GM06990 (cell line): ENCODE results near the gene LPP.

ENCODE experiments used
- DNase-seq: peaks from one replicate; pipeline ENCODE4 v3.0.0-alpha.2; 2011; ENCODE audit not compliant: insufficient read length; ENCODE audit errors: extremely low read depth
- H3K27me3 ChIP-seq: replicated peaks from 2 replicates; pipeline ENCODE4 v1.6.0; 2011; ENCODE audit warnings: low read length; ENCODE audit not compliant: control insufficient read depth, insufficient read depth
- H3K36me3 ChIP-seq: 2 replicates; pipeline ENCODE4 v1.5.1; 2011; ENCODE audit warnings: low read length; ENCODE audit not compliant: control insufficient read depth, insufficient read depth
- H3K4me3 ChIP-seq: replicated peaks from 2 replicates; pipeline ENCODE4 v1.5.1; 2011; ENCODE audit warnings: low read depth, mild to moderate bottlenecking, control low read depth, low read length
- TF ChIP-seq, protein P1 (sequence below): IDR thresholded peaks from 2 replicates; pipeline ENCODE4 v1.5.1; 2011; ENCODE audit warnings: low read length, control low read depth, mild to moderate bottlenecking, inconsistent platforms; ENCODE audit not compliant: insufficient read depth, poor library complexity, severe bottlenecking

Gene LPP

DNA sequence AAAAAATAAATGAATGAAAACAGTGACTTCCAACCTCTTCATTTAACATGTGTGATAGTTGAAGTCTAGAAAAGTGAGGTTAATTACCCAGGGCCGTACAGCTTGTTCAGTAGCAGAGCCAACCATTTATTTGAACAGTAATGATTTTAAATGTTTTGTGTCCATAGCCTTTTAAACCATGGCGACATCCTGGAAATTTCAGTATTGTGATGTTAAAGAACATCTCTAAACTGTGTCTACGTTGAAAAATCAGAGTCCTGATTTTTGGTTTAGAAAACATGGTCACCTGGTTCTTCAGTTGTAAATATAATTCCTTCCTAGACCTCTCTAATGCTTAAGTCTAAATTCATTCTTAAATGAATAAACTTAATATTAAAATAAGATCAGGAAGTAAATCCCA lies 14.2 kb downstream of the LPP start:
- no peaks in the 10 kb centered on the region for H3K27me3 ChIP-seq
- H3K36me3 ChIP-seq: no peaks in the 10 kb centered on the region
- no peak overlapping the region for H3K4me3 ChIP-seq
- TF ChIP-seq, protein P1, sequence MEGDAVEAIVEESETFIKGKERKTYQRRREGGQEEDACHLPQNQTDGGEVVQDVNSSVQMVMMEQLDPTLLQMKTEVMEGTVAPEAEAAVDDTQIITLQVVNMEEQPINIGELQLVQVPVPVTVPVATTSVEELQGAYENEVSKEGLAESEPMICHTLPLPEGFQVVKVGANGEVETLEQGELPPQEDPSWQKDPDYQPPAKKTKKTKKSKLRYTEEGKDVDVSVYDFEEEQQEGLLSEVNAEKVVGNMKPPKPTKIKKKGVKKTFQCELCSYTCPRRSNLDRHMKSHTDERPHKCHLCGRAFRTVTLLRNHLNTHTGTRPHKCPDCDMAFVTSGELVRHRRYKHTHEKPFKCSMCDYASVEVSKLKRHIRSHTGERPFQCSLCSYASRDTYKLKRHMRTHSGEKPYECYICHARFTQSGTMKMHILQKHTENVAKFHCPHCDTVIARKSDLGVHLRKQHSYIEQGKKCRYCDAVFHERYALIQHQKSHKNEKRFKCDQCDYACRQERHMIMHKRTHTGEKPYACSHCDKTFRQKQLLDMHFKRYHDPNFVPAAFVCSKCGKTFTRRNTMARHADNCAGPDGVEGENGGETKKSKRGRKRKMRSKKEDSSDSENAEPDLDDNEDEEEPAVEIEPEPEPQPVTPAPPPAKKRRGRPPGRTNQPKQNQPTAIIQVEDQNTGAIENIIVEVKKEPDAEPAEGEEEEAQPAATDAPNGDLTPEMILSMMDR: no peak
- DNase-seq: no peak

DNA sequence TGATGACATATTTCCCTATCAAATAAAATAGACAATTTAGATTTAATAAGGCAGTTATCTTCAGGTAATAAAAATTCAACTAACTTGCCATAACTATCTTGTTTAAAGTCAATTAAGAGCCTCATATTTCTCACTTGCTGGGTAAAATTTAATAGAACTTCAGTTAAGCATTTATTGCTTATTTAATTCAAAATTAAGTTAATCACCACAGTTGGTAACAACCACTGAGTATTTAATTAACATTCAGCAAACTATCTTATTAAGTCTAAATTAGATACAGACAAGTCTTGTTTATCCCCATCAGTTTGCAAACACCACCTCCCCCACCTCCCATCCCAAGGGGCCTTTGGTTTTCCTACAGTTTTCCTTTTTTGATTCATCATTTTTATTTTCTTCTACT lies 14.7 kb downstream of the LPP start:
- Histone ChIP-seq H3K27me3 (no peaks in the 10 kb centered on the region), H3K36me3 (no peaks in the 10 kb centered on the region), H3K4me3 (no peak overlapping the region)
- TF ChIP-seq, protein P1: no peak
- DNase-seq: no peak

DNA sequence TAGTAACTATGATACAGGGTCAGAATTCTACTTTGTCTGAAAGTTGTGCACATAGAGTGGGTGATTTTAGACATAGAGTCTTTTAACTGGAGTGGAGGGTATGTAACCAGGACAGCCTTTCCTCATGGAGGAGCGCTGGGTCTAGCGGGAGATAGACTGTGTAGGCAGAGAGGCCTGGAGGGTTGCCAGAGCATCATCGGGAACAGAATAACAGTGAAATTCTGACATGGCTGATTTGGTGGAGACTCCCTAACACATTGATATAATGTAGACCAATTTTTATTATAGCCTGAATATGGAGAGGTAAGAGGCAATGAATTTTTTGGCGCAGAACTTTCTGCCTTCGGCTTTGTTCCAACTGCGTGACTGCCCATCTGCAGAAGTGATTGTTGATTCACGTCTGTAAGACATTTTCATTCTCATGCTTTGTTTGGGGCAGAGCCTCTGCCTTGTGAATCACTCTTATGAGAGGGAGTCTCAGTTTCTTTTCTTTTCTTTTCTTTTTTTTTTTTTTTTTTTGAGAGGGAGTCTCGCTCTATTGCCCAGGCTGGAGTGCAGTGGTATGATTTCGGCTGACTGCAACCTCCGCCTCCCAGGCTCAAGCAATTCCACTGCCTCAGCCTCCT lies 16.0 kb downstream of the LPP start:
- no peaks in the 10 kb centered on the region for H3K36me3 ChIP-seq
- H3K4me3 ChIP-seq: no peak overlapping the region
- no peaks in the 10 kb centered on the region for H3K27me3 ChIP-seq
- TF ChIP-seq, protein P1: no peak
- DNase-seq: no peak

DNA sequence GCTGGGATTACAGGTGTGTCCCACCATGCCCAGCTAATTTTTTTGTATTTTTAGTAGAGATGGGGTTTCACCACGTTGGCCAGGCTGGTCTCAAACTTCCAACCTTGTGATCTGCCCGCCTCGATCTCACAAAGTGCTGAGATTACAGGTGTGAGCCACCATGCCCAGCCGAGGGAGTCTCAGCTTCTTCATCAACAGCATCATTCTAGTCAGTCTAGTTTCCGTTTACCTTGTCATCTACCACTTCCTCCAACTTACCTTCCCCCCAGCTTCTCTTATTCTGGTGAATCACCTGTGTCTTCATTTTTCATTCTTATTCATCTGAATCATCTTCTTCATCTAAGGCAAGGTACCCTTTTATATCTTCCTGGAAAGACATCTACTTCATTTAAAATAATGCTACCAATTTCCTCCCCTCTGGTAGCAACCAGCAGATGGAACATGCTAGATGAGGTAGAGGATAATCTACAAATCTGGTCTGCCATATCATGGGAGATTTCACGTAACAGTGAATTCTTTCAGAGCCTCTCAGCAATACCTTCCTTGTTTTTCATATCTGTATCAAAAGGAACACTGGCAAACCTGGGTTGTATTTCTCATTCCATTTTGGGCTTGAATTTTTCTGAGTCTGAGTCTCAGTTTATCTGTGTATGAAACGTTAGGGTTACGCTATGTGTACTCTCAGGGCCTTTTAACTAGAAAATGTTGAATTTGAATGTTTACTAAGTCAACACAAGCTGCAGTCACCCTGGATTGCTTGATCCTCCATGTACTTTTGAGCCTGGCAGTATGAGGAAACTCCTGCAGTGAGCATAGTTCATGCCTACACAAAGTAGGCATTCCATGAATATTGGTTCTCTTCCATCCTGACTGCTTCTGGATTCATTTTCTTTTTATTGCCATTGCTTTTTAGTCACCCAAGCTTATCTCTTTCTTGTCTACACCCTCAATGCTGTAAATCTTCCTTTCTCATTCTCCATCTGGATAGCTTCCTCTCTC lies 16.8 kb downstream of the LPP start:
- H3K36me3 ChIP-seq: no peaks in the 10 kb centered on the region
- no peaks in the 10 kb centered on the region for H3K27me3 ChIP-seq
- no peak for DNase-seq
- no peak overlapping the region for H3K4me3 ChIP-seq
- TF ChIP-seq, protein P1: no peak

DNA sequence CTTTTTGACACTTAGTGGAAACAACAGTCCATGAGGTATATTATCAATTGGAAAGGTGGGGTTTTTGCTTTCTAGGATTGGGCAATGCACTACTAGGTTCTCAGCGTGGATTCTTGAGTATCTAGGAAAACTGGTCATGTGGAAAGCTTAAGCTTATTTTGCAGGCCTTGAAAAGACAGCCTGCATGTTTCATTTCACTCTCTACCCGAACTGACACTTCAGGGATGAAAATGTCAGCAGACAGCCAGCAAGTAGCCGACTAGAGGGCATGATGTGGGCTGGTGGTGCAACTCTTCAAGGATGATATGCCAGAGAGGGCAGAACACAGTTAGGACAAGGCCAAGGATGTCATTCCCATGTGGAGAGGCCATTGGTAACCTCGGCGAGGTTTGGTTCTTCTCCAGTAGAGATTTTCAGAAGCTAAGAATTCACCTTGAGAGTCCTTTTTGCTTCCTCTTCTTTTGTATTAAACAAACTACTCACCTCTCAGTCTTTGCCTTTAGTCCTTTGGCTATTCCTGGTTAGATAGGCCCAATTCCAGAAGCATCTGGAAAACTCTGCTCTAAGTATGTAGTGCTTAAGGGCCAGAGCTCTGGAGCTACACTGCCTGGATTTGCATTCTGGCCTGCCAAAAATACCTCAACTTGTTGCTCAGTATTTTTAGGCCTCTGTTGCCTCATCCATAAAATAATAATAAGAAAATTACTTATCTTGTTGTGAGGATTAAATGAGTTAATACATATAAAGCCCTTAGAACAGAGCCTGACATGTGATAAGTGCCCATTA lies 17.9 kb downstream of the LPP start:
- TF ChIP-seq, protein P1: no peak
- DNase-seq: no peak
- no peaks in the 10 kb centered on the region for H3K27me3 ChIP-seq
- no peak overlapping the region for H3K4me3 ChIP-seq
- H3K36me3 ChIP-seq: no peaks in the 10 kb centered on the region
